Left ventricle myocardium superior (tissue), 1 donor: Measurements from ENCODE around the gene RHBDD3. TPM values are rescaled to one million over a fixed set of nuclear protein-coding genes. Genes with fewer than 3 reads are reported as not detected.
A peak's percentile ranks its signal among the peaks of the same experiment; 100 is the strongest.

Experiments used
- ATAC-seq: fragments of 200-7000 bp; cut with Tn5 transposase; one replicate; pipeline ENCODE4 v1.9.1; 2020; ENCODE audit warnings: mild to moderate bottlenecking, moderate library complexity
- DNase-seq: peaks from one replicate; pipeline ENCODE4 v3.0.0-alpha.2; 2020
- intact Hi-C: fragments of 100-400 bp; cut with micrococcal nuclease; formaldehyde crosslinking; loops from one replicate; pipeline ENCODE4 v1.11.0; 2022
- long read RNA-seq: library from polyadenylated mRNA; unstranded; transcript quantifications from one replicate; pipeline ENCODE4 v2.0.0, GENCODE V29; 2021
- total RNA-seq: library from RNA; stranded (reverse); fragmentation: NEBNext Ultra II Directional; extraction: Animal tissue kit (Norgen Biotek cat#: 25700); gene quantifications from one replicate; pipeline ENCODE4 v1.2.1, GENCODE V29; 2021
- donor health status: DM: no; HTN: yes; CAD: no; lungs with severe emphysema.

Gene RHBDD3
- total RNA-seq = 16.6 TPM
- long read RNA-seq, transcript RHBDD3-201 (7 exons, 1,794 nt) = major isoform, 12 of 35 reads
- long read RNA-seq, partial matches to known transcripts = 5 of 35 reads
- long read RNA-seq, other reads (novel, unspliced or antisense) = 16 of 35 reads

DNA sequence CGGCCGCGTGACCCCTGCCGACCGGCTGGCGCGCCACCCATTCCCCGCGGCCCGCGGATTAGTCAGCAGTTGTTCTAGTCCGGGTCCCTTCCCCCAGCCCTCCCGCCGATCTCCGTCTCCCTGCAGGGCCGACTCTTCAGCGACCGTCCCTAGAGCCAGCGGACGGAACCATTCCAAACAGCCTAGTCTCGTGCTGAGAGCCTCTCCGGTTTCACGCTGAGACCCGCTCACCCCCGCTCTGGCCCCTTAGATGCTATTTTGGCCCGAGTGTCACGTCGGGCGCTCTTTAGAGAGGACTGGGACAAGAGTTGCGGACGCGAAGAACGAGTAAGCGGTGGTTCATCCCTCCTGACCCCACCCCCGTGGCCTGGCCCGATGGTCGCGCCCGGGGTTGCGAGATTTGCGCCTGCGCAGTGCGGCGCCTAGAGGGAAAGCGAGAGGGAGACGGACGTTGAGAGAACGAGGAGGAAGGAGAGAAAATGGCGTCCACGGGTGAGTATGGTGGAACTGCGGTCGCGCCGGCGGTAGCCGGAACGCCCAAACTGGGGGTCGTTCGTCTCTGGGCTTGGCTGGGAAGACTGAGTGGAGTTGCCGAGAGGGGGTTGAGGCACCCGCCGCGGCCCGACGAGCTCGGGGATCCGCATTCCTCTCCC, at the start of gene RHBDD3, which contains the start of gene EWSR1:
Gene RHBDD3 (minus strand): TSS at position 124 of the 653 bp plus-strand sequence. CDS start 2,355 bp downstream, outside the sequence.
Gene EWSR1 (plus strand): TSS at position 411 of the 653 bp plus-strand sequence. CDS start 69 bp downstream, at position 480.
- DNase-seq = peak; percentile 96
- intact Hi-C loops = no loop called here
- peak; percentile 92 for ATAC-seq

GRCh38 chr22:29316141-29316828, 48.5 kb upstream of the RHBDD3 start:
- no peak for DNase-seq
- no peak for ATAC-seq
- intact Hi-C loops = no loop called here

GRCh38 chr22:29315286-29316140, 47.7 kb upstream of the RHBDD3 start, which contains the start of gene RASL10A:
Gene RASL10A (minus strand): TSS chr22:29315697. CDS start chr22:29315246, 451 bp downstream.
- intact Hi-C loops = no loop called here
- DNase-seq = no peak
- no peak for ATAC-seq

DNA sequence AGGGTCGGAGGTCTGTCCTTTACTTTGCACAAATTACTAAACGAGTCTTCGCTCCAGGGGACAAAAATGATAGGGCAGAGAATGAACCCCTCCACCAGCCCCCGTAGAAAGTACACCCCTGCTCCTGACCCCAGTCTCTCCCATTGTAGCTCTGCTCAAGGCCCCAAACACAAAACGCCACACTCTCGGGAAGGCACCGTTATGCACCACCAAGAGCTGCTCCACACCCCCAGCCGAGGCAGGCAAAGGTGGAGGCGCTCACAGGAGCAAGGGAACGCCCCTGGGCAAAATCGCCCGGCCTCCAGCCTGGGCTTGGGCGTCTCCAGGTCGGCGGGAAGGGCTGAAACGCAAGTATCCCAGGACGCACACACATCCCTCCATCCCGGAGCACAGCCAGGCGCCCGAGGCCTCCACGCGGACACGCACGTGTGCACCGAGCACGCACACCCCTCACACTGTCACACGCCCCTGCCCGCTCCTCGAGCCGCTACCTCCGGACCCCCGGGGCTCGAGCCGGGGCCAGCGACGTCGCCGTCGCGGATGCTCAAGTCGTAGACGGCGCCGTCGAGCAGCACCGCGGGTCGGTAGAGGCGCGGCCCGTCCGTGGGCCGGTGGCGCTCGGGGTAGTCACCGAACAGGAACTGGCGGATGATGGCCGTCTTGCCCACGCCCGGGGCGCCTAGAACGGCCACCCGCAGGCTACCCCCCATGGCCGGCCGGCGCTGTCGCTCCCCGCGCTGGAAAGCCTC, 46.9 kb upstream of the RHBDD3 start:
- intact Hi-C loops = no loop called here
- no peak for ATAC-seq

GRCh38 chr22:29313576-29314466, 46.0 kb upstream of the RHBDD3 start:
- intact Hi-C loops = no loop called here
- DNase-seq (no peak), ATAC-seq (no peak)

More for the DNA sequence above, 46.9 kb upstream of the RHBDD3 start:
- no peak for DNase-seq

DNA sequence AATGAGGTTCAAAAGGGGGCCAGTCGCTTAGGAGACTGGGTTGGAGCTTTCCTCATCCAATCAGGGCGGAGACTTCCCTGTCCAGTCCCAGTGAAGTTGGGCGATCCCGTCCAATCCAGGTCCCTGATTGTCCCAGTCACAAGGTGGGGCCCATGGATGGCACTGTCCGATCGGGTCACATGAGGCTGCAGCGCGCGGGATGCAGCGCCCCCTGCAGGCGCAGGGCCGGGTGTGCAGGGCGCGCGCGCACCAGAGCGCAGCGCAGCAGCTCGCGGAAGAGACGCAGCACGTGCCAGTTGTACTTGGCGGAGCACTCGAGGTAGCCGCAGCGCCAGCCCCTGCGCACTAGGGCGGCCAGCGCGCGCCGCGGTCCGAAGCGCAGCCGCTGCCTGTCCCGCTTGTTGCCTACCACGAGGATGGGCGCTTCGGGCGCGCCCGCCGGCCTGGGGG, 45.4 kb upstream of the RHBDD3 start:
- intact Hi-C loops = no loop called here
- ATAC-seq (peak; percentile 2), DNase-seq (peak; percentile 67)

DNA sequence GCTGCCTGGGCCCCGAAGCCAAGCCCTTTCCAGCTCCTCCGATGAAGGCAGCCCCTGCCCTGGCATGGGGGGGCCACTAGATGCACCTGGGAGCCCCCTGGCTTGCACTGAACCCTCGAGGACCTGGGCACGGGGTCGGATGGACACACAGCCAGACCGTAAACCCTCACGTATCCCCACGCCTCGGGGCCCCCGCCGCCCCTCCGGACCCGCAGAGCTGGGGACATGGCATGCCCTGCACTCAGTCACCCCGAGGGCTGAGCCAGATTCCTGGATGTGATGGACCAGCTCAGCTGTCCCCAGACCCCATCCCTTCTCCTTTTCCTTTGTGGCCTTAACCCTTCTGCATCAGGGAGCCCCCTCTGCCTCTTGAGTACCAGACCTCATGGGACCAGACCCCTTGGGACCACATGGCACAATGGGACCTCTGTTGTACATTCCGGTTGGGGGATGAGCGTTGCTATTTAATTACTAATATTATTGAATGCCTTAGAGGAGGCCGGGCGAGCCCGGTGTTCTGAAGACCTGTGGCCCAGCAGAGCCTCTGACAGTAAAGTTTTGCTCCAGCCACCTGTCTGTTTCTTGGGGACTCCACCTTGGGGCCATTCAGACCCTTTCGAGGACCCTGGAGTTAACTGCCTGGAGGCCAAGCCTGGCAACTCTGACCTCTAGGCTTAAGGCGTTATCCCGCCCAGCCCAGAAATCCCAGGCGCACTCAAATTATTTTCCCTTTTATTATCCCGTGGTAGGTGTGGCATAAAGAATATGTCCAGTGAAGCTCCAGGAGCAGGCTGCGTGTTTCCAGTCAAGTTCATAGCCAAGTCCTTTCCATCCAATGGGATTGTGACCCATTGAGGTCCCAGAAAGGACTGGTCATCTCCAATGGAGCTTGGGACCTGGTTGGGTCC, 44.7 kb upstream of the RHBDD3 start:
- intact Hi-C loops = no loop called here
- DNase-seq (no peak), ATAC-seq (no peak)

DNA sequence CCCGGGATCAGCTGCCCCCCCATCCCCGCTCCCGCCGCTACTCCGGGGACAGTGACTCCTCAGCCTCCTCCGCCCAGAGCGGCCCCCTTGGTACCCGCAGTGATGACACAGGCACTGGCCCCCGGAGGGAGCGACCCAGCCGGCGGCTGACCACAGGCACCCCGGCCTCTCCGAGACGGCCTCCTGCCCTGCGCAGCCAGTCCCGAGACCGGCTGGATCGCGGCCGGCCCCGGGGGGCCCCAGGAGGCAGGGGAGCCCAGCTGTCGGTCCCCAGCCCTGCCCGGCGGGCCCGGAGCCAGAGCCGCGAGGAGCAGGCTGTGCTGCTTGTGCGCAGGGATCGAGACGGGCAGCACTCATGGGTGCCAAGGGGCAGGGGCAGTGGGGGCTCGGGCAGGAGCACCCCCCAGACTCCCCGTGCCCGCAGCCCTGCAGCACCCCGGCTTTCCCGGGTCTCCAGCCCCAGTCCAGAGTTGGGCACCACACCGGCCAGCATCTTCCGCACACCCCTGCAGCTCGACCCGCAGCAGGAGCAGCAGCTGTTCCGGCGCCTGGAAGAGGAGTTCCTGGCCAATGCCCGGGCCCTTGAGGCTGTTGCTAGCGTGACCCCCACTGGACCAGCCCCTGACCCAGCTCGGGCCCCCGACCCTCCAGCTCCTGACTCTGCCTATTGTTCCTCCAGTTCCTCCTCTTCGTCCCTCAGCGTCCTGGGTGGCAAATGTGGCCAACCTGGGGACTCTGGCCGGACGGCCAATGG, 43.9 kb upstream of the RHBDD3 start:
- ATAC-seq (peak; percentile 0), DNase-seq (peak; percentile 64)
- intact Hi-C loops = no loop called here

- intact Hi-C loops = no loop called here
Measured at GRCh38 chr22:29310863-29311339, 43.1 kb upstream of the RHBDD3 start.

DNA sequence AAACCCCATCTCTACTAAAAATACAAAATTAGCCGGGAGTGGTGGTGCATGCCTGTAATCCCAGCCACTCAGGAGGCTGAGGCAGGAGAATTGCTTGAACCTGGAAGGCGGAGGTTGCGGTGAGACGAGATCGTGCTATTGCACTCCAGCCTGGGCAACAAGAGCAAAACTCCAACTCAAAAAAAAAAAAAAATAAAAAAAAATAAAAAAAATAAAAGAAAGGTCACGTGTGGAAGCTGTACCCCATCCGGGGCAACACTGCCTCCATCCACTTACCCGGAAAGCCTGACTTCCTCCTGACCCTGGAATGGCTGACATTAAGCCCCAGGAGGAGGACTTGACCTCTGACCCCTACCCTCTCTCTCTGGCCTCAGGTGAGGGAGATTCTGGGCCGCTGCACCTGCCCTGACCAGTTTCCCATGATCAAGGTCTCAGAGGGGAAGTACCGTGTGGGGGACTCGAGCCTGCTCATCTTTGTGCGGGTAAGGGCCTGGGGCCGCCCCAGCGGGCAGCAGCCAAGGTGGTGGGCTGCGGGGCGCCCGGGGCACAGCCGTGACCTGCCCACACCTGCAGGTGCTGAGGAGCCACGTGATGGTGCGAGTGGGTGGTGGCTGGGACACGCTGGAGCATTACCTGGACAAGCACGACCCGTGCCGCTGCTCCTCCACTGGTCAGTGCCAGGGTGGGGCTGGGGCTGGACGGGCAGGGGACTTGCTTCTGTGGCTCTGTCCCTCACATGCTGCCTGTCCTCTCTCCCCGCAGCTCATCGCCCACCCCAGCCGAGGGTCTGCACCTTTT, 42.5 kb upstream of the RHBDD3 start:
- intact Hi-C loops = no loop called here
- DNase-seq (no peak), ATAC-seq (no peak)

More at GRCh38 chr22:29310863-29311339, 43.1 kb upstream of the RHBDD3 start:
- peak; percentile 61 for ATAC-seq
- DNase-seq = peak; percentile 96

DNA sequence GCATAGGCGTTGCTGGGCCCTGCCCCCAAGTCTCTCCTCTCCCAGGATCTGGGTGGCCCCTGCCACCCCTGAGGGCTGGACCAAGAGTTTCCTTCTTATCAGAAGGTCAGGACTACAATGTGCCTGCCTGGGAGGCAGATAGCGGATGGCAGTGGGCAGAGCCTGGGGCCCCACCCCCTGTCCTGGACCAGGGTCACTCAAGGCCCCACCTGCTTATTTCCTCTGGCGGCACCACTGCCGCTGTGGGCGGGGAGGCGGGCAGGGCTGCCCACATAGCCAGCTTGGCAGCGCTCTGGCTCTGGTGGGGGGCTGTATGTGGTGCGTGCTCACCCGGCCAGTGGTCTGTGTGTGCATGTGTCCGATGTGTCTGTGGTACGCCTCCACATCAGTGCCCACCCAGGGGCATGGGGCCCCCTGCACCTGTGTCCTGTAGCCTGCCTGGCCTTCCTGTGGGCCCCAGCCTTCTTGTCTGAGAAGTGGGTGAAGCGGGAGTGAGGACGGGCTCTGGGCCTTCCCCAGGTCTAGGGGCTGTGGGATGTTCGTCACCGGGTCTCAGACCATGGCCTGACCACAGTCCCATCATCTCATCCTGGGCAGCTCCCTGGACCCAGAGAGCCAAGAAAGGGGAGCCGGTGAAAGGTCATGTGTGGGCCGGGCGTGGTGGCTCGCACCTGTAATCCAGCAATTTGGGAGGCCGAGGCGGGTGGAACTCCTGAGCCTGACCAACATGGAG, 41.7 kb upstream of the RHBDD3 start:
- intact Hi-C loops = no loop called here

GRCh38 chr22:29308791-29309262, 41.0 kb upstream of the RHBDD3 start:
- intact Hi-C loops = no loop called here
- DNase-seq = no peak

More for the DNA sequence above, 41.7 kb upstream of the RHBDD3 start:
- peak; percentile 83 for DNase-seq
- peak; percentile 39 for ATAC-seq

DNA sequence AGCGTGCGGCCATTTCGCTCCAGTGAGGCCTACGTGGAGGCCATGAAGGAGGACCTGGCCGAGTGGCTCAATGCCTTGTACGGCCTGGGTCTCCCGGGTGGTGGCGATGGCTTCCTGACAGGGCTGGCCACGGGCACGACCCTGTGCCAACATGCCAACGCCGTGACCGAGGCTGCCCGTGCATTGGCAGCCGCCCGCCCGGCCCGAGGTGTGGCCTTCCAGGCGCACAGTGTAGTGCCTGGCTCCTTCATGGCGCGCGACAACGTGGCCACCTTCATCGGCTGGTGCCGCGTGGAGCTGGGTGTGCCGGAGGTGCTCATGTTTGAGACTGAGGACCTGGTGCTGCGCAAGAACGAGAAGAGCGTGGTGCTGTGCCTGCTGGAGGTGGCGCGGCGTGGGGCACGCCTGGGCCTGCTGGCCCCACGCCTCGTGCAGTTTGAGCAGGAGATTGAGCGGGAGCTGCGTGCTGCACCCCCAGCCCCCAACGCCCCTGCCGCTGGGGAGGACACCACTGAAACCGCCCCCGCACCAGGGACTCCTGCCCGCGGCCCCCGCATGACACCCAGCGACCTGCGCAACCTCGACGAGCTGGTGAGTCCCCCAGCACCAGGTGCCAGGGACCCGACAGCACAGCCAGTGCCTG, 40.5 kb upstream of the RHBDD3 start:
- ATAC-seq = no peak
- intact Hi-C loops = no loop called here
- DNase-seq = peak; percentile 63

More at GRCh38 chr22:29308791-29309262, 41.0 kb upstream of the RHBDD3 start:
- ATAC-seq = no peak
